Activated T-cell treated with anti-CD3 and anti-CD28 coated beads, Interleukin-2, amount 50 U/mL, for 48 hours (primary cell): ENCODE measurements around the gene ACTN4.
A peak's percentile ranks its signal among the peaks of the same experiment; 100 is the strongest.

Source experiments
- DNase-seq, 2 experiments: peaks; one replicate each; pipeline ENCODE4 v3.0.0-alpha.2; 2020

The ACTN4 gene

GRCh38 chr19:38638461-38638860 is 9.0 kb upstream of the ACTN4 start:
- no peak for DNase-seq

- DNase-seq, result no peak
Observed at GRCh38 chr19:38639679-38640078, 7.8 kb upstream of the ACTN4 start.

DNA sequence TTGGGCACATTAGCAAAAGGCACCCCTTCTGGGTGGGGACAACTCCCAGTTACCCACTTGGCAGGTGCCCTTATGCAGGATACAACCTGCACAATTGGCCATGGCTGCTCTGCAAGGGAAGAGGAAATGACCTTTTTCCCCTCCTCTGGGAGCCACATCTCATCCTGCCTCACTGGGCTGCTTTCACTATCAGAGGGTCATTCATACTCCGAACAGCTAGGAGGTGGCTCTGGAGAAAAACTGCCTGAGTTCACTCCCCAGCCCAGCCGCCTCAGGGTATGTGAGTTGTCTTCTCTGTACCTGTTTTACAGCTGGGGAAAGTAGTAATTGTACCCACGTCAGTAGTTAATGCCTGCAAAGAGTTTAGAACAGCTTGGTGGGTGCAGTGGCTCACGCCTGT is 7.1 kb upstream of the ACTN4 start:
- no peak for DNase-seq

- DNase-seq, result no peak
Observed at GRCh38 chr19:38642176-38642575, 5.3 kb upstream of the ACTN4 start.

GRCh38 chr19:38644719-38645118 is 2.7 kb upstream of the ACTN4 start:
- no peak for DNase-seq

- DNase-seq, result peak; percentile 32 to 33
Observed at GRCh38 chr19:38647966-38648768, 718 bp downstream of the ACTN4 start.

DNA sequence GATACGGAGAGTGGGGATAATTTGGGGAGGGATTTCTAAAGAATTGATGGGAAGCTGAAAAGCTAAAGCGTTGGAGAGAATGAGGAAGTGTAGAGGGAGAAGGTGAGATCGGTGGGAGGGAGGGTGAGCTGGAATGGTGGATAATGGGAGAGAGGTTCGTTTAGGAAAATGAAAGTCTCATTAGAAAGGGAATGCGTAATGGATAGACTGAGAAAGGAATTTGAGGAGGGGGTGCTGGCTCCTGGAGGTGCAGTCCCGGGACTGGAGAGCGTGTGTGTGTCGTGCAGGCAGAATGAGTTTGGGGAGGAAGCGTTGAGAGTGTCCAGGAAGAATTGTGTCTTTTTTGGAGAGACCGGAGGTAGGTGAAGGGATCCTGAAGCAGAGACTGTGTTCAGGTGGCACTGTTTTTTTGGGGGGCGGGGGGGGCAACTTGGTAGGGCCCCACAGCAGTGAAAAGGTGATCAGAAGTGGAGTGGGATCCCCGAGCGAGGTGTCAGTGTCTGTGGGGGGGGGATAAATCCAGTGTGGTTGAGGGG is 1.4 kb downstream of the ACTN4 start:
- no peak for DNase-seq

- no peak for DNase-seq
Observed at GRCh38 chr19:38649305-38650171, 2.1 kb downstream of the ACTN4 start.

GRCh38 chr19:38650172-38650775 is 2.8 kb downstream of the ACTN4 start:
- DNase-seq, result peak in 1 of 2 experiments; percentile 28

GRCh38 chr19:38650911-38651584 is 3.6 kb downstream of the ACTN4 start:
- no peak for DNase-seq

DNA sequence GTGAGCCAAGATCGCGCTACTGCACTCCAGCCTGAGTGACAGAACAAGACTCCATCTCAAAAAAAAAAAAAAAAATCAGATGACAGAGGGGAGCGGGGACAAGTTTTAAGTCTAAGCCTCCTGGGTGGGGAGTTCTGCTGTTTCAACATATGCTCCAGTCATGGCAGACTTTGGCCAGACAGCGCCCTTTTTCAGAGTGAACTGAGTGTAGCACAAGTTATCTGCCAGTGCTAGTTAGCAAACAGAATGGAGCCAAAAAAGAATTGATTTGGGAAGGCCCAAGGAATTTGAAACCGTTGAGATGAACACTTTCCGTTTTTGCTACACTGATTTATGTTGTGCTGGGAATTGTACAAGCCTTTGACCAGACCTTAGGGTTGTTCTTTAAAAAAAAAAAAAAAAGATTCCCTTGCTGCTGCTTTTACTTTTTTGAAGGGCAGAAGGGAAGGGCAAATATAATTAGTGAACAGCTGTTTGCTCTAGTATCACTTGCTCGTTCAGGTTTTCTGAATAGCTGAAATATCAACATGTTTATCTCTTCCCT is 5.7 kb downstream of the ACTN4 start:
- DNase-seq, result no peak

DNA sequence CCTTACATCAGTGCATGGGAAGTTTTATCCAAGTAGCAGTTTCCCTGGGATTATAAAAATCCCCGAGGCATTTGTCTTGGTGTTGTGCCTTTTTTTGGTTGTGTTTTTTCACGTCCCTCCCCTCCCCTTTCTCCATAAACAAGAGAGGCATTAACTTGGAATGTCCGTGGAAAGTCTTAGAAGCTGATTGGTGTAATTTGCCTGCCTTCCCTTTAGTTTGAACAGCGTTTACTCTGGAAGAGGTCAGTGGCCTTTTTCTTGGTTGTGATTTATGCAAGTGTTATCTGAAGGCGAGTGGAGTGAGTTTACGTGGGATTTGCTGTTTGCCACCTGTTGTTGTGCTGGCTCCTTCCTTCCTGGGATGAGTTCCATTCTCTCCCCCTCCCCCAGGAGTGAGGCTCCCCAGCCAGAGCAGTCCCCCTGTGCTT is 7.2 kb downstream of the ACTN4 start:
- no peak for DNase-seq

DNA sequence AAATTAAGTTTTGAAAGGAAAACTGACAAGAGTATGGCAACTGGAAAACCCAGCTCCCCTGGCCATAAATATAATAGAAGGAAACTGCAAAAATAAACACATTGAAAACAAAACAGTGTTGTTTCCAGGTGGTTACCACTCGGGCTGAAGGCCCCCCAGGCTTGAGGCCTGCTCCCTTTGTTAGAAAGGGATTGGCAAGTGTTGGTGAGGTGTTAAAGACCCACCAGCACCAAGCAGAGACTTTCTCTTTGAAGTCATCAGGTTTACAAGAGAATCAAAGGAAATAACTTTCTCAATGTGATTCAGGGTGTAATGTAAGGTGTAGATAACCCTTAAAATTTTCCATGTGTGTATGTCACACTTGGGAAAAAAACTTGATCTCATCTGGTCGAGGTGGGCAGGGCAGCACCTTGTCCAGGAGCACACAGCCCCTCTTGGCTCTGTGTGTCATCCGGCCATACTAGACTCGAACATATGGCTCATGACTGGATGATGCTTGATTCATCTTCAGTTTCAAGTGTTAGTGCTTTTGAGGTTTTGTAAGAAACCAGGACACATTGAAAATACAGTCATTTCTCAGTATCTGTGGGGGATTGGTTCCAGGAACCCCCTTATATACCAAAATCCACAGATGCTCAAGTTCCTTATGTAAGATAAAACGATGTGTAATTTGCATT is 7.8 kb downstream of the ACTN4 start:
- DNase-seq, result peak; percentile 60 to 71

- peak; percentile 39 to 45 for DNase-seq
Observed at GRCh38 chr19:38656171-38656981, 8.9 kb downstream of the ACTN4 start.

DNA sequence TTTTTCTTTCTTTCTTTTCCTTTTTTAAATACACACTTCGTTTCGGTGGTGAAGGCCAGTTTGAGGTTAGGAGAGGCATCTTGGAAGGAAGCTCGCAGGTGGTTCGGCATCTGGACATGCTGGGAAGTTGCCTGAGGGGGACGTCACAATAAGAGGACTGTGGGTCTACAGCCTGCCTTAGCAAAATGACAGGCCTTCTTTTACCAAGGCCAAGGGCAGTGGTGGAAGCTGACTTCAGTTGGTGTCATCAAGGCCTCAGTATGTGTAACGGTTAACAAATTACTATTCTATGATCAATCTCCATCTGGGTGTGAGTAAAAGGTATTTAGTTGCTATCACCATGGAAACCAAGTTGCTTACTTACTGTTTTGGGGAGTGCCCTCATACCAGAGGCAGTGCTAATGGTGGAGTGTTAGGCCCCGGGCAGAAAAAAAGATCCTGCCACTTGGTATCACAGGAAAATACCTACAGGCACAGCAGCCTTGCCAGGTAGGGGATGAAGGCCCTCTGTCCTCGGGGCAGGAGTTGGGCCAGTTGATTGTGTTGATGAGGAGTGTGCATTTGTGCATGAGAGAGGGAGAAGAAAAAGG is 10.3 kb downstream of the ACTN4 start:
- peak; percentile 39 to 46 for DNase-seq

DNA sequence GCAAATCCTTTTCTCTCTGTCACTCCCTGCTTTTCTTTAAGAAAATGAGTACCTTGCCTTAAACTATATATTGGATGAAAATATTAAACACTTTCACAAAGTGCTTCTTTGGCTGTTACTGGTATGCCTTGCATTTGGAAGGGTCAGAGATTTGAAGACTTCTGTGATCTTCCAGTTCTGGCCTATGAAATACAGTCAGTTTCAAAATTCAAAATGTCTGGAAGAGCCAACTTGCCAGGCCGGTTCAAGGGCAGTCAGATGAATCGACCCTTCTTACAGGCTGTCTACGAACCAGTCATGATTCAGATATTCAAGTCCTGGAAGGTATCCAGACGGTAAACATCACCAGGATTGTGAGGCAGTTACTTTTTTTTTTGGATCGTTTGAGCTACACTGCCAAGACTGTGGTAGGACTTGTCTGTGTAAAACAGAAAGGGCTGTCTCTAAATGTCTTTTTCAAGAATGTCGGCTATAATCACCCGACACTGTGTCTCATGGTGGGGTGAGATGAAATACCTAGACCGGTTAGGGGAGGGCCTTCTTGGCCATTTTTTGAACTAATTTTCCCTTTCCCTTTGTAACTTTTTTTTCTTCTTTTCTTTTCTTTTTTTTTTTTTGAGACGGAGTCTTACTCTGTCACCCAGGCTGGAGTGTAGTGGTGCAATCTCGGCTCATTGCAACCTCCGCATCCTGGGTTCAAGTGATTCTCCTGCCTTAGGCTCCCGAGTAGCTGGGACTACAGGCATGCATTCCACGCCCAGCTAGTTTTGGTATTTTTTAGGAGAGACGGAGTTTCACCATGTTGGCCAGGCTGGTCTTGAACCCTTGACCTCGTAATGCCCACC is 11.2 kb downstream of the ACTN4 start:
- DNase-seq, result no peak

- no peak for DNase-seq
Observed at GRCh38 chr19:38660724-38661123, 13.3 kb downstream of the ACTN4 start.

DNA sequence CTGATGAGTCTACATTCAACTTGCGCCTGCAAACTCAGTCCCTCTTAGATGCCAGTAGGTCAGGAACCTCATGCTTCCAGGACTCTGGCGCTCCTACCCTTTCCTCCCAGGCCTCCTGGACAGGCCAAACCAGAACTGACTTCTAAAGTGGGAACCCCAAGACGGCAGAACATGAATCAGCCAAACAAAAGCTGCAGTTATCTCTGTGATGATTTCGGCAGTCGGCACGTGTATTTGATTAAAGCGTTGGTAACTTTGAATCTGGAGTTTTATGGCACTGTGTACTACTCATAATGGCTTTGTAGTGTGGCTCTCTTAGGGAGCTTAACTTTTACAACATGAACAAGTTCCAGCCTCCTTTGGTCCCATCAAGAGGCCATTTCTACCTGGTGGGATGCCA is 13.7 kb downstream of the ACTN4 start:
- DNase-seq, result no peak

GRCh38 chr19:38661996-38662395 is 14.5 kb downstream of the ACTN4 start:
- DNase-seq, result no peak
